Measurements from ENCODE around the gene SLMAP.

DNA sequence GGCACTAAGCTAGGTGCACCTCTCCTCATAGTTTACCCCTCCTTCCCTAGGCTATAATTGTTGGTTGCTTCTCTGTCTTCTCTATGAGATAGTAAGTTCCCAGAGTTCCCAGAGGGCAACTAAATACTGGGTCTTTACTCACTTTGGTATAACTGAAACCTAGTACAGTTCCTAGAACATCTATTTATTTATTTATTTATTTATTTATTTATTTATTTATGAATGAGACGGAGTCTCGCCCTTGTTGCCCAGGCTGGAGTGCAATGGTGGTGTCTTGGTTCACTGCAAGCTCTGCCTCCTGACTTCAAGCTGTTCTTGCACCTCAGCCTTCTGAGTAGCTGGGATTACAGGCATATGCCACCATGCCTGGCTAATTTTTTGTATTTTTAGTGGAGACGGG, 181.0 kb downstream of the SLMAP start:
- TF ChIP-seq, protein P1, sequence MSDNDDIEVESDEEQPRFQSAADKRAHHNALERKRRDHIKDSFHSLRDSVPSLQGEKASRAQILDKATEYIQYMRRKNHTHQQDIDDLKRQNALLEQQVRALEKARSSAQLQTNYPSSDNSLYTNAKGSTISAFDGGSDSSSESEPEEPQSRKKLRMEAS (IDR thresholded peaks at IDR 0.05), result no peak
- no peak for TF ChIP-seq RAD21 (IDR thresholded peaks at IDR 0.05; ENCODE audit: low read depth)
- TF ChIP-seq NFIC (IDR thresholded peaks at IDR 0.05), result no peak
- no peak for TF ChIP-seq TAF1 (IDR thresholded peaks at IDR 0.05; ENCODE audit: low read depth)
- TF ChIP-seq EP300 (IDR thresholded peaks at IDR 0.05; ENCODE audit: borderline replicate concordance), result no peak
- no peak for TF ChIP-seq TCF12 (IDR thresholded peaks at IDR 0.05; ENCODE audit: low read depth)
- TF ChIP-seq ZBTB7A (IDR thresholded peaks at IDR 0.05; ENCODE audit: low read depth), result no peak
- no peak for TF ChIP-seq FOXM1 (IDR thresholded peaks at IDR 0.05; ENCODE audit: borderline replicate concordance, low read depth)
- TF ChIP-seq CREB1 (IDR thresholded peaks at IDR 0.05; ENCODE audit: low read depth), result no peak
- no peak for TF ChIP-seq CEBPB (IDR thresholded peaks at IDR 0.05)
- TF ChIP-seq, protein P2, sequence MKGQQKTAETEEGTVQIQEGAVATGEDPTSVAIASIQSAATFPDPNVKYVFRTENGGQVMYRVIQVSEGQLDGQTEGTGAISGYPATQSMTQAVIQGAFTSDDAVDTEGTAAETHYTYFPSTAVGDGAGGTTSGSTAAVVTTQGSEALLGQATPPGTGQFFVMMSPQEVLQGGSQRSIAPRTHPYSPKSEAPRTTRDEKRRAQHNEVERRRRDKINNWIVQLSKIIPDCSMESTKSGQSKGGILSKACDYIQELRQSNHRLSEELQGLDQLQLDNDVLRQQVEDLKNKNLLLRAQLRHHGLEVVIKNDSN (IDR thresholded peaks at IDR 0.05), result no peak
- TF ChIP-seq YY1 (IDR thresholded peaks at IDR 0.05; ENCODE audit: low read depth), result no peak
